Sigmoid colon (tissue), 7 donors: ENCODE data around the gene NCSTN. TPM values are rescaled to one million over a fixed set of nuclear protein-coding genes. Genes with fewer than 3 reads are reported as not detected.

Experiments used
- DNase-seq: peaks from one replicate; pipeline ENCODE4 v3.0.0-alpha.2; 2019
- H3K27ac ChIP-seq, 4 donors: fragments of 200-600 bp; sonication (generic); one replicate each; pipeline ENCODE4 v1.5.1; 2016 to 2019; ENCODE audit warnings: mild to moderate bottlenecking in 1 of 4
- H3K27me3 ChIP-seq, 3 donors: fragments of 200-600 bp; sonication (generic); one replicate each; pipeline ENCODE4 v1.5.1; 2019; ENCODE audit warnings: mild to moderate bottlenecking in 1 of 3
- H3K36me3 ChIP-seq, 4 donors: fragments of 200-600 bp; sonication (generic); one replicate each; pipeline ENCODE4 v1.5.1; 2016 to 2019
- H3K4me1 ChIP-seq, 4 donors: fragments of 200-600 bp; sonication (generic); one replicate each; pipeline ENCODE4 v1.5.1; 2017 to 2019
- H3K4me3 ChIP-seq, 4 donors: fragments of 200-600 bp; sonication (generic); one replicate each; pipeline ENCODE4 v1.5.1; 2017 to 2019; ENCODE audit warnings: mild to moderate bottlenecking in 2 of 4, moderate library complexity in 1 of 4
- H3K9me3 ChIP-seq, 4 donors: fragments of 200-600 bp in 3 of 4; sonication (generic) in 3 of 4; one replicate each; pipeline versions ENCODE4 v1.5.1 to v1.6.1; 2013 to 2019
- CTCF ChIP-seq, 4 experiments: fragments of 450-650 bp in 3 of 4; fragments of 200-600 bp in 1 of 4; IDR thresholded peaks; one replicate each; pipeline ENCODE4 v1.5.1; 2016 to 2019; ENCODE audit warnings: antibody characterized with exemption in 4 of 4, mild to moderate bottlenecking in 3 of 4, moderate library complexity in 2 of 4
- EP300 ChIP-seq, 4 donors: sonication (generic); formaldehyde crosslinking; IDR thresholded peaks; one replicate each; pipeline ENCODE4 v1.6.1; 2017; ENCODE audit warnings: antibody characterized with exemption in 4 of 4
- POLR2A ChIP-seq, 2 donors: fragments of 450-650 bp; IDR thresholded peaks; one replicate each; pipeline ENCODE4 v1.6.1; 2016; ENCODE audit warnings: antibody characterized with exemption in 2 of 2, mild to moderate bottlenecking in 2 of 2, moderate library complexity in 2 of 2
- POLR2AphosphoS5 ChIP-seq, 4 donors: sonication (generic); formaldehyde crosslinking; IDR thresholded peaks; one replicate each; pipeline ENCODE4 v1.6.1; 2017; ENCODE audit warnings: antibody characterized with exemption in 4 of 4
- WGBS, 2 donors: extraction: QIAGEN DNeasy Blood & Tissue Kit; methylation state at CpG; one replicate each; pipeline ENCODE4 v1.1.7; 2013; 5-methylcytosine and 5-hydroxymethylcytosine counted together
- intact Hi-C: fragments of 100-400 bp; cut with DNase I; formaldehyde crosslinking; loops from one replicate; pipeline ENCODE4 v1.15.1; 2023
- polyA plus RNA-seq, 3 donors: library from polyadenylated mRNA; stranded (reverse); fragments of 200-250 nt; gene quantifications; one replicate each; pipeline ENCODE4 v1.2.3, GENCODE V29; 2013
- total RNA-seq, 4 donors: library from RNA; depleted of rRNA; stranded (reverse); fragments of >200 nt; gene quantifications; one replicate each; pipeline ENCODE4 v1.1.0, GENCODE V29; 2016
- donor health status: healthy with polysubstance abuse.
- donor health status: Bipolar disorder and iron deficiency.
- donor health status: healthy.

Gene NCSTN
- total and polyA plus RNA-seq, 7 donors = 12.0 to 55.6 (median 32.9) TPM

GRCh38 chr1:160359559-160360226, 16.5 kb downstream of the NCSTN start:
- no peak for TF ChIP-seq CTCF (IDR thresholded peaks at IDR 0.05)
- TF ChIP-seq POLR2AphosphoS5 (IDR thresholded peaks at IDR 0.05) = no peak
- no peak for TF ChIP-seq POLR2A (IDR thresholded peaks at IDR 0.05)
- TF ChIP-seq EP300 (IDR thresholded peaks at IDR 0.05) = no peak
- Histone ChIP-seq H3K4me3 (no peak overlapping the region), H3K27me3 (no peaks in the 10 kb centered on the region), H3K27ac (no peak overlapping the region), H3K36me3 (peaks cover 20 to 55% (median 32%) of the 10 kb centered on the region in 4 donors), H3K9me3 (no peaks in the 10 kb centered on the region), H3K4me1 (no peaks in the 10 kb centered on the region)
- no peak for DNase-seq
- WGBS, 2 donors = 84 to 91% methylated on average over 9 of the region's 9 CpGs
- intact Hi-C loops = no loop called here

- no peak for DNase-seq
- Histone ChIP-seq H3K4me1 (no peaks in the 10 kb centered on the region), H3K27me3 (no peaks in the 10 kb centered on the region), H3K36me3 (peaks cover 14 to 50% (median 26%) of the 10 kb centered on the region in 4 donors), H3K27ac (no peak overlapping the region), H3K4me3 (no peak overlapping the region), H3K9me3 (no peaks in the 10 kb centered on the region)
- no peak for TF ChIP-seq EP300 (IDR thresholded peaks at IDR 0.05)
- TF ChIP-seq POLR2A (IDR thresholded peaks at IDR 0.05) = no peak
- TF ChIP-seq CTCF (IDR thresholded peaks at IDR 0.05) = no peak
- no peak for TF ChIP-seq POLR2AphosphoS5 (IDR thresholded peaks at IDR 0.05)
- WGBS, 2 donors = 87 to 92% methylated on average over 8 of the region's 8 CpGs
- intact Hi-C loops = no loop called here
Observed at GRCh38 chr1:160360227-160360695, 17.1 kb downstream of the NCSTN start.

GRCh38 chr1:160361199-160361598, 18.0 kb downstream of the NCSTN start:
- WGBS, 2 donors = 62 to 87% methylated on average over 2 of the region's 2 CpGs
- no peak for DNase-seq
- no peaks in the 10 kb centered on the region for H3K27me3 ChIP-seq
- no peak for TF ChIP-seq EP300 (IDR thresholded peaks at IDR 0.05)
- no peak for TF ChIP-seq CTCF (IDR thresholded peaks at IDR 0.05)
- H3K36me3 ChIP-seq = peaks cover 5 to 40% (median 17%) of the 10 kb centered on the region in 4 donors
- no peak overlapping the region for H3K4me3 ChIP-seq
- intact Hi-C loops = no loop called here
- H3K4me1 ChIP-seq = no peaks in the 10 kb centered on the region
- H3K27ac ChIP-seq = no peak overlapping the region
- no peaks in the 10 kb centered on the region for H3K9me3 ChIP-seq

- intact Hi-C loops = no loop called here
- H3K9me3 ChIP-seq = no peaks in the 10 kb centered on the region
- H3K4me3 ChIP-seq = no peak overlapping the region
- WGBS, 2 donors = 80 to 95% methylated on average over 4 of the region's 4 CpGs
- H3K27me3 ChIP-seq = no peaks in the 10 kb centered on the region
- no peaks in the 10 kb centered on the region for H3K4me1 ChIP-seq
- no peak overlapping the region for H3K27ac ChIP-seq
- no peak for DNase-seq
- TF ChIP-seq POLR2A (IDR thresholded peaks at IDR 0.05) (no peak), POLR2AphosphoS5 (IDR thresholded peaks at IDR 0.05) (no peak), CTCF (IDR thresholded peaks at IDR 0.05) (no peak), EP300 (IDR thresholded peaks at IDR 0.05) (no peak)
- peaks cover 0 to 34% (median 12%) of the 10 kb centered on the region in 4 donors for H3K36me3 ChIP-seq
Observed at GRCh38 chr1:160361814-160362167, 18.6 kb downstream of the NCSTN start.
